AG04449 (cell line): ENCODE data around the gene UBALD1.

Experiments
- CTCF ChIA-PET: fragments of 350-600 bp; formaldehyde crosslinking; extraction: SDS; loops from one replicate; lab custom pipeline; 2021; ENCODE audit warnings: antibody characterized with exemption; lab: Yijun Ruan, JAX
- POLR2A ChIA-PET: fragments of 400-600, 350-600 bp; formaldehyde crosslinking; extraction: SDS; loops from one replicate; lab custom pipeline; 2020; ENCODE audit warnings: antibody characterized with exemption, inconsistent platforms; lab: Yijun Ruan, JAX
- DNase-seq: peaks from one replicate; pipeline ENCODE4 v3.0.0-alpha.2; 2010; ENCODE audit warnings: low read depth, low spot score
- H3K4me3 ChIP-seq: 2 replicates; pipeline ENCODE4 v1.5.1; 2011; ENCODE audit warnings: low read depth, mild to moderate bottlenecking, control low read depth, low read length
- CTCF ChIP-seq: IDR thresholded peaks from one replicate; pipeline ENCODE4 v1.5.1; 2011; ENCODE audit warnings: mild to moderate bottlenecking, moderate library complexity, low read length, control low read depth, inconsistent platforms; ENCODE audit not compliant: insufficient read depth; ENCODE audit errors: missing control alignments

The UBALD1 gene

GRCh38 chr16:4588961-4589360 lies 25.7 kb downstream of the UBALD1 start:
- TF ChIP-seq CTCF, result no peak
- ChIA-PET POLR2A (no interaction called here), CTCF (no interaction called here)
- no peak for DNase-seq
- no peak overlapping the region for H3K4me3 ChIP-seq

- ChIA-PET POLR2A (no interaction called here), CTCF (interaction anchor here (1.1 to 5.0 kb wide), 2 partner anchors 41 to 82 kb away, joined by 4 to 69 read pairs; no protein-coding TSS in a partner anchor)
- no peak for TF ChIP-seq CTCF
- DNase-seq, result no peak
- no peak overlapping the region for H3K4me3 ChIP-seq
Observed at GRCh38 chr16:4588386-4588785, 26.3 kb downstream of the UBALD1 start.

GRCh38 chr16:4586291-4586690 lies 28.4 kb downstream of the UBALD1 start:
- H3K4me3 ChIP-seq, result no peak overlapping the region
- TF ChIP-seq CTCF, result no peak
- CTCF ChIA-PET, result interaction anchor here (0.7 to 5.0 kb wide), 30 partner anchors 10 to 160 kb away, joined by 3 to 69 read pairs (median 6); partner anchors contain the start of genes C16orf96 and CDIP1
- POLR2A ChIA-PET, result no interaction called here
- no peak for DNase-seq

GRCh38 chr16:4583906-4584305 lies 30.8 kb downstream of the UBALD1 start:
- no peak overlapping the region for H3K4me3 ChIP-seq
- no peak for DNase-seq
- POLR2A ChIA-PET, result no interaction called here
- TF ChIP-seq CTCF, result no peak
- CTCF ChIA-PET, result interaction anchor here (1.4 to 5.0 kb wide), 3 partner anchors 13 to 78 kb away, joined by 3 to 69 read pairs (median 49); no protein-coding TSS in a partner anchor

GRCh38 chr16:4580250-4580649 lies 34.4 kb downstream of the UBALD1 start:
- CTCF ChIA-PET, result no interaction called here
- no peak overlapping the region for H3K4me3 ChIP-seq
- no peak for DNase-seq
- POLR2A ChIA-PET, result no interaction called here
- no peak for TF ChIP-seq CTCF

GRCh38 chr16:4578961-4579530 lies 35.6 kb downstream of the UBALD1 start:
- TF ChIP-seq CTCF, result no peak
- CTCF ChIA-PET, result interaction anchor here (2.1 kb wide), 1 partner anchor 32 kb away, joined by 5 read pairs; no protein-coding TSS in a partner anchor
- DNase-seq, result no peak
- POLR2A ChIA-PET, result no interaction called here
- no peak overlapping the region for H3K4me3 ChIP-seq
